HG02623 (cell line): ENCODE data around the gene TMEM174.

Experiments
- ATAC-seq: cut with Tn5 transposase; IDR thresholded peaks from one replicate; pipeline ENCODE4 v1.9.1; 2021; ENCODE audit warnings: moderate library complexity; ENCODE audit not compliant: unreplicated experiment

TMEM174 gene

GRCh38 chr5:73172951-73173350 lies at the start of gene TMEM174:
TSS of gene TMEM174 (plus strand) at chr5:73173193. CDS start at chr5:73173244, 51 bp downstream.
- ATAC-seq: no peak

GRCh38 chr5:73125289-73125688 lies 47.7 kb upstream of the TMEM174 start:
- ATAC-seq: no peak

- no peak for ATAC-seq
Measured at GRCh38 chr5:73126381-73126780, 46.6 kb upstream of the TMEM174 start.

- ATAC-seq: no peak
Measured at GRCh38 chr5:73126957-73127356, 46.0 kb upstream of the TMEM174 start.

- ATAC-seq: no peak
Measured at GRCh38 chr5:73129143-73129542, 43.9 kb upstream of the TMEM174 start.

GRCh38 chr5:73130811-73131210 lies 42.2 kb upstream of the TMEM174 start:
- ATAC-seq: no peak

- ATAC-seq: no peak
Measured at GRCh38 chr5:73131711-73132425, 41.1 kb upstream of the TMEM174 start.

GRCh38 chr5:73132759-73133158 lies 40.2 kb upstream of the TMEM174 start:
- ATAC-seq: no peak

GRCh38 chr5:73135021-73135420 lies 38.0 kb upstream of the TMEM174 start:
- ATAC-seq: no peak

GRCh38 chr5:73135429-73136054 lies 37.5 kb upstream of the TMEM174 start:
- no peak for ATAC-seq

GRCh38 chr5:73136055-73136562 lies 36.9 kb upstream of the TMEM174 start:
- ATAC-seq: no peak

GRCh38 chr5:73137563-73138530 lies 35.1 kb upstream of the TMEM174 start:
- ATAC-seq: no peak

- no peak for ATAC-seq
Measured at GRCh38 chr5:73139485-73139884, 33.5 kb upstream of the TMEM174 start.

- no peak for ATAC-seq
Measured at GRCh38 chr5:73140801-73141200, 32.2 kb upstream of the TMEM174 start.

GRCh38 chr5:73142035-73142434 lies 31.0 kb upstream of the TMEM174 start:
- no peak for ATAC-seq

GRCh38 chr5:73143716-73144115 lies 29.3 kb upstream of the TMEM174 start:
- ATAC-seq: no peak

GRCh38 chr5:73149540-73149939 lies 23.5 kb upstream of the TMEM174 start:
- no peak for ATAC-seq

GRCh38 chr5:73150876-73151275 lies 22.1 kb upstream of the TMEM174 start:
- no peak for ATAC-seq

- no peak for ATAC-seq
Measured at GRCh38 chr5:73151766-73152410, 21.1 kb upstream of the TMEM174 start.

- no peak for ATAC-seq
Measured at GRCh38 chr5:73152411-73153388, 20.3 kb upstream of the TMEM174 start.
